ENCODE results near the gene PCDHB15.
"Not testable (repeated sequence)": the region's sequence is repeated elsewhere in the genome, so short reads cannot be mapped to it uniquely, and the experiment has no call there.

PCDHB15 gene

GRCh38 chr5:141234109-141234667, 11.0 kb upstream of the PCDHB15 start:
- DNase-seq, result peak in 1 of 2 experiments; percentile 1
- TF ChIP-seq GATA1 (IDR thresholded peaks at IDR 0.05; ENCODE audit: low read depth, low read length), result no peak
- TF ChIP-seq POLR2A (IDR thresholded peaks at IDR 0.05; ENCODE audit: low read length), result no peak

- not testable (repeated sequence) for DNase-seq
Measured at GRCh38 chr5:141235922-141236321, 9.3 kb upstream of the PCDHB15 start.

GRCh38 chr5:141236516-141237313, 8.5 kb upstream of the PCDHB15 start:
- DNase-seq, result no peak
- TF ChIP-seq POLR2A (IDR thresholded peaks at IDR 0.05; ENCODE audit: low read length) (no peak), GATA1 (IDR thresholded peaks at IDR 0.05; ENCODE audit: low read depth, low read length) (no peak)

- no peak for DNase-seq
Measured at GRCh38 chr5:141241496-141241895, 3.7 kb upstream of the PCDHB15 start.

DNA sequence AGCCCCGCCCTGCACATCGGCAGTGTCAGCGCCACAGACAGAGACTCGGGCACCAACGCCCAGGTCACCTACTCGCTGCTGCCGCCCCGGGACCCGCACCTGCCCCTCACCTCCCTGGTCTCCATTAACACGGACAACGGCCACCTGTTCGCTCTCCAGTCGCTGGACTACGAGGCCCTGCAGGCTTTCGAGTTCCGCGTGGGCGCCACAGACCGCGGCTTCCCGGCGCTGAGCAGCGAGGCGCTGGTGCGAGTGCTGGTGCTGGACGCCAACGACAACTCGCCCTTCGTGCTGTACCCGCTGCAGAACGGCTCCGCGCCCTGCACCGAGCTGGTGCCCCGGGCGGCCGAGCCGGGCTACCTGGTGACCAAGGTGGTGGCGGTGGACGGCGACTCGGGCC, 1.8 kb downstream of the PCDHB15 start:
- DNase-seq, result not testable (repeated sequence)

More at GRCh38 chr5:141241496-141241895, 3.7 kb upstream of the PCDHB15 start:
- TF ChIP-seq POLR2A (IDR thresholded peaks at IDR 0.05; ENCODE audit: low read length), result no peak
- no peak for TF ChIP-seq GATA1 (IDR thresholded peaks at IDR 0.05; ENCODE audit: low read depth, low read length)

- DNase-seq, result not testable (repeated sequence)
Measured at GRCh38 chr5:141247434-141247833, 2.2 kb downstream of the PCDHB15 start.

DNA sequence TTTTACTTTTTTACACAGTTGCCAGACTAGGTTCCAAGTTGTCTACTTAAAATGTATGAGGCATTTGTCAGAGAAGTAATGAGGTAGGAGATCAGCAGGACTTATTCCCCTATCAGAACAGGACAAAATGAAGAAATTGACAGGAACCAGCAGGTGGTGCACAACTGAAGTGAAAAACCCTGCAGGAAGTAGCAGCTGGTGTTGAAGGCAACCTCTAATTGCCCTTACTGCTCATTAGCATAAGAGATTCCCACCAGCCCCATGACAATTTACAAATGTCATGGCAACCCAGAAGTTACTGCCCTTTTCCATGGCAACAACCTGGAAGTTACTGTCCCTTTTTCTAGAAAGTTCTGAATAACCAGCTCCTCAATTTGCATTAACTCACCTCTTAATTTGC, 5.4 kb downstream of the PCDHB15 start:
- TF ChIP-seq POLR2A (IDR thresholded peaks at IDR 0.05; ENCODE audit: low read length) (no peak), GATA1 (IDR thresholded peaks at IDR 0.05; ENCODE audit: low read depth, low read length) (no peak)
- DNase-seq, result no peak

DNA sequence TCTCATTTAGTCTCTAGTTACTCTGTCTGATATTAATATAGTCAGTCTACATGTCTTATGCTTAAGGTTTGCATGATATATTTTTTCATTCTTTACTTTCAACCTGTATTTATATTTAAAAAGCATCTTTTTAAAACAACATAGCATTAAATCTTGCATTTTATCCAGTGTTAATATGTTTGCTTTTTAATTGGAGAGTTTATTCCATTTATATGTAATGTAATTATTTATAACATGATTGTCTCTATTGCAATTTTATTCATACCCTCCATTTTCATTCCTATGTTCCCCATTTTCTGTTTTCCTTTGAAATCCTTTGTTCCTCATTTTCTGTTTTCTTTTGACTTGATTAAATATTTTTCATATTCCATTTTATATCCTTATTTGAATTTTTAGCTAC, 13.3 kb downstream of the PCDHB15 start:
- no peak for TF ChIP-seq GATA1 (IDR thresholded peaks at IDR 0.05; ENCODE audit: low read depth, low read length)
- TF ChIP-seq POLR2A (IDR thresholded peaks at IDR 0.05; ENCODE audit: low read length), result no peak
- no peak for DNase-seq

DNA sequence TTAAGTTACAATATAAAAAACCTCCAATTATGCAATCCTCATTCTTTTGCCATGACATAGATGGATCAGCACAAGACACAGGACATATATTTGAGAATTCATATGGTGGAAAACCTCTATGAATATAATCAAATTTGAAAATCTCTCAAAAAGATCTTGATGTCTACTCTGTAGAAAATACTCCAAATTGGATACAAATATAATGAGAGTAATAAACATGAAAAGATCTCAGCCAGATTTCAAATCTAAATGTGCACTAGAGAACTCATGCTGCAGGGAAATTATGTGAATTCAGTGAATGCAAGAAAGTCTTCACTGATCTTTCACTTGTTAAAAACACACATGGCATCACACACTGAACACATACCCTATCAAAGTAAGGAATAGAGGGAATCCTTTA, 13.8 kb downstream of the PCDHB15 start:
- DNase-seq, result no peak
- TF ChIP-seq GATA1 (IDR thresholded peaks at IDR 0.05; ENCODE audit: low read depth, low read length), result no peak
- TF ChIP-seq POLR2A (IDR thresholded peaks at IDR 0.05; ENCODE audit: low read length), result no peak

- TF ChIP-seq POLR2A (IDR thresholded peaks at IDR 0.05; ENCODE audit: low read length) (no peak), GATA1 (IDR thresholded peaks at IDR 0.05; ENCODE audit: low read depth, low read length) (no peak)
- DNase-seq, result peak in 1 of 2 experiments; percentile 13
Measured at GRCh38 chr5:141260458-141261237, 15.5 kb downstream of the PCDHB15 start.

DNA sequence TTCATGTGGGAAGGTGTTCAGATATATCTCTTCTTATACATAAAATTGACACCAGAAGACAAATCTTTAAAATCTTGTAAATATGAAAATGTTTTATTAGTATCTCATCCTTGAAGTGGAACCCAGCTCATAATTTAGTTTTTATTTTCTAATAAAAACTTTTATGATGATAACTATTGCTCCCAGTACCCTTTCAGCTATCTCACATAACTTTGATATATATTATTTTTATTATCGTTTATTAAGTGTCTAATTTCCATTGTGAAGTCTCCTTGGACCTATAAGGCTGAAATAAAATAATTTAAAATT, 16.0 kb downstream of the PCDHB15 start:
- no peak for DNase-seq
- TF ChIP-seq POLR2A (IDR thresholded peaks at IDR 0.05; ENCODE audit: low read length) (no peak), GATA1 (IDR thresholded peaks at IDR 0.05; ENCODE audit: low read depth, low read length) (no peak)

DNA sequence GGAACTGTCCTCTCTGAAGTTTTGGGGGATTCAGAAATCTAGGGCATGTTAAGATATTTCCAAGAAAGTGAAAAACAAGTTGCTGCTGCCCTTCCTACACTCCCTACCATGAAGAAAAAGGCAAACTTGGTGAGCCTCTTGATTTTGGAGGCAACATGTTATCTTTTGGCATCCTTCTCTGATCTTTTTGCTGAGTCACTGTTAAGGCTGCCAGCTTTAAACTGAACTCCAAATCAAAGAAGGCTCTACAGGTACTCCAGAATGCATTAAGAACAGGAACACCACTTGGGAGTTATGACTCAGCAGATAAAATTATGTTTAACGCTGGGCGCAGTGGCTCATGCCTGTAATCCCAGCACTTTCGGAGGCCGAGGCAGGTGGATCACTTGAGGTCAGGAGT, 24.0 kb downstream of the PCDHB15 start:
- no peak for TF ChIP-seq POLR2A (IDR thresholded peaks at IDR 0.05; ENCODE audit: low read length)
- no peak for TF ChIP-seq GATA1 (IDR thresholded peaks at IDR 0.05; ENCODE audit: low read depth, low read length)
- no peak for DNase-seq

DNA sequence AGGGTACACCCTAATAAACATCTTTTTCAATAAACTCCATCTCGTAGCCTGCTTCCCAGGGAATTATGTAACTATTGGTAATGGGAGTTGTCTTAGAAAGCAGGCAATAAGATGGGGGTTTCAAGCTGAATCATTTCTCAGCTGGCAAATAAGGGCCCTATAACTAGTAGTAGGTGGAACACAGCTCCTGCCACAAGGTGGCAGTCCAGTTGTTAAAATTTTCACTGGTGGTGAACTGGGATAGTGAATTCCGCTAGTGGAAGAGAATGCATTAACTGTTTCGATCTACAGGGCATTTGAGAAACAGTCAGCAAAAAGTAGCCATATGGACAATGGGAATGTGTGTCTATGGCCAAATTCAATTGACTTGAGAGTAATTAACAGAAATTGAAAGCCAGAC, 27.7 kb downstream of the PCDHB15 start:
- no peak for DNase-seq

GRCh38 chr5:141298376-141298775, 53.2 kb downstream of the PCDHB15 start:
- no peak for TF ChIP-seq POLR2A (IDR thresholded peaks at IDR 0.05; ENCODE audit: low read length)
- TF ChIP-seq GATA1 (IDR thresholded peaks at IDR 0.05; ENCODE audit: low read depth, low read length), result no peak
- DNase-seq, result peak in 1 of 2 experiments; percentile 8

More for the DNA sequence above, 27.7 kb downstream of the PCDHB15 start:
- TF ChIP-seq GATA1 (IDR thresholded peaks at IDR 0.05; ENCODE audit: low read depth, low read length) (no peak), POLR2A (IDR thresholded peaks at IDR 0.05; ENCODE audit: low read length) (no peak)
